Cardiac muscle cell (in vitro differentiated cells and primary cell): ENCODE measurements around the gene ZKSCAN8. TPM values are rescaled to one million over a fixed set of nuclear protein-coding genes. Genes with fewer than 3 reads are reported as not detected.

Source experiments
- DNase-seq, 2 donors: peaks; one replicate each; pipeline versions ENCODE4 v3.0.0 to v3.0.0-alpha.2; 2010 to 2017; ENCODE audit warnings: low read depth in 1 of 2, low spot score in 1 of 2
- H3K27ac ChIP-seq: fragments of 200-600 bp; sonication (generic); 2 replicates; pipeline ENCODE4 v1.5.1; 2016
- H3K27me3 ChIP-seq: fragments of 200-600 bp; sonication (generic); 2 replicates; pipeline ENCODE4 v1.6.0; 2016; ENCODE audit warnings: control low read depth
- H3K36me3 ChIP-seq: fragments of 200-600 bp; sonication (generic); 2 replicates; pipeline ENCODE4 v1.5.1; 2016; ENCODE audit warnings: control low read depth
- H3K4me1 ChIP-seq: fragments of 200-600 bp; sonication (generic); 2 replicates; pipeline ENCODE4 v1.8.1; 2017; ENCODE audit warnings: low read depth, mild to moderate bottlenecking, mixed run types
- H3K4me3 ChIP-seq: fragments of 200-600 bp; sonication (generic); 2 replicates; pipeline ENCODE4 v1.5.1; 2016; ENCODE audit warnings: mild to moderate bottlenecking
- H3K9me3 ChIP-seq: fragments of 200-600 bp; sonication (generic); 2 replicates; pipeline ENCODE4 v1.5.1; 2017; ENCODE audit warnings: low read depth, mild to moderate bottlenecking, control low read depth
- CTCF ChIP-seq: IDR thresholded peaks from 2 replicates; pipeline ENCODE4 v1.5.1; 2012; ENCODE audit warnings: low read depth, mild to moderate bottlenecking, low read length
- polyA plus RNA-seq: library from polyadenylated mRNA; unstranded; fragments of >200 nt; fragmentation: Nextera tagmentation; extraction: Ambion mirVana; gene quantifications from 2 replicates; pipeline ENCODE4 v1.2.1, GENCODE V29; 2016
- total RNA-seq: library from RNA; depleted of rRNA; stranded (reverse); fragments of >200 nt; gene quantifications from 2 replicates; pipeline ENCODE4 v1.2.3, GENCODE V29; 2016

Gene ZKSCAN8
- total and polyA plus RNA-seq, 2 experiments from 2014 or later: 11.0 to 58.3 TPM

- no peak for TF ChIP-seq CTCF
- H3K36me3 ChIP-seq: peaks cover 42% of the 10 kb centered on the region
- H3K27ac ChIP-seq: no peak within 1 kb of the TSS
- H3K27me3 ChIP-seq: no peaks in the 10 kb centered on the region
- peak; percentile 86 to 89 for DNase-seq
- peak within 1 kb of the TSS; percentile 58 for H3K4me3 ChIP-seq
- no peaks in the 10 kb centered on the region for H3K9me3 ChIP-seq
- H3K4me1 ChIP-seq: no peaks in the 10 kb centered on the region
Observed at GRCh38 chr6:28124350-28124970, 17.2 kb upstream of the ZKSCAN8 start, which contains the start of gene ZSCAN16. Gene ZSCAN16, plus strand, starts transcription at chr6:28124609. Its CDS starts 835 bp downstream, at chr6:28125444.

- no peak overlapping the region for H3K27ac ChIP-seq
Observed at GRCh38 chr6:28124971-28125353, 16.7 kb upstream of the ZKSCAN8 start.

GRCh38 chr6:28125401-28125800 is 16.3 kb upstream of the ZKSCAN8 start:
- no peak overlapping the region for H3K4me3 ChIP-seq
- no peak overlapping the region for H3K27ac ChIP-seq
- no peaks in the 10 kb centered on the region for H3K4me1 ChIP-seq
- no peak for DNase-seq
- no peak for TF ChIP-seq CTCF
- H3K9me3 ChIP-seq: no peaks in the 10 kb centered on the region
- H3K27me3 ChIP-seq: no peaks in the 10 kb centered on the region
- peaks cover 35% of the 10 kb centered on the region for H3K36me3 ChIP-seq

More at GRCh38 chr6:28124971-28125353, 16.7 kb upstream of the ZKSCAN8 start:
- no peak for DNase-seq
- Histone ChIP-seq H3K9me3 (no peaks in the 10 kb centered on the region), H3K4me1 (no peaks in the 10 kb centered on the region), H3K4me3 (peak overlapping the region; percentile 58), H3K36me3 (peaks cover 37% of the 10 kb centered on the region), H3K27me3 (no peaks in the 10 kb centered on the region)
- TF ChIP-seq CTCF: no peak

GRCh38 chr6:28134015-28134414 is 7.7 kb upstream of the ZKSCAN8 start:
- H3K4me1 ChIP-seq: peaks cover 14% of the 10 kb centered on the region
- H3K27ac ChIP-seq: no peak overlapping the region
- peak; percentile 30 to 52 for DNase-seq
- no peak overlapping the region for H3K4me3 ChIP-seq
- no peaks in the 10 kb centered on the region for H3K9me3 ChIP-seq
- TF ChIP-seq CTCF: peak; percentile 52
- H3K27me3 ChIP-seq: no peaks in the 10 kb centered on the region
- H3K36me3 ChIP-seq: peaks cover 3% of the 10 kb centered on the region

- no peaks in the 10 kb centered on the region for H3K9me3 ChIP-seq
- DNase-seq: no peak
- no peak for TF ChIP-seq CTCF
- H3K27ac ChIP-seq: no peak overlapping the region
- H3K4me1 ChIP-seq: peaks cover 14% of the 10 kb centered on the region
- H3K27me3 ChIP-seq: no peaks in the 10 kb centered on the region
- peaks cover 3% of the 10 kb centered on the region for H3K36me3 ChIP-seq
- H3K4me3 ChIP-seq: no peak overlapping the region
Observed at GRCh38 chr6:28134716-28135115, 7.0 kb upstream of the ZKSCAN8 start.
